HG02642 (cell line): ENCODE measurements around the gene LYZ.

ENCODE experiments used
- ATAC-seq: cut with Tn5 transposase; IDR thresholded peaks from one replicate; pipeline ENCODE4 v1.9.1; 2021; ENCODE audit warnings: mild to moderate bottlenecking; ENCODE audit not compliant: unreplicated experiment, poor library complexity

Gene LYZ

GRCh38 chr12:69368171-69368570 lies 20.0 kb downstream of the LYZ start:
- no peak for ATAC-seq

GRCh38 chr12:69383074-69383473 lies 34.9 kb downstream of the LYZ start:
- ATAC-seq, result no peak

- ATAC-seq, result no peak
These were observed 36.9 kb downstream of the LYZ start for GRCh38 chr12:69385038-69385437.

DNA sequence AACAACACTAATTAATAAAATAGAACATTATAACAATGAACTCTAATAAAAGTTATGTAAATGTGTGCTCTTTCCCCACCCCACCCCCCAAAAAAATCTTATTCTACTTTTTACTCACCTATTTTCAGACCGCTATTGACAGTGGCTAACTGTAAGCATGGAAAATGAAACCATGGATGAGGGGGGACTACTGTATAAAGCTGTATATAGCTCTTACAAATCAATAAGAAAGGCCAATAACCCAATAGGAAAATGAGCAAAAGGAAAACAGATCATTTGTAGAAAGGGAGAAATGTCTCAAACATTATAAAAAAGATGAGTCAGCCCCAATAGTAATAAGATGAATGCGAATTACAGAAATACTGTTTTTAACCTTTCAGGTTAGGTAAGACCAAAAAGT lies 38.7 kb downstream of the LYZ start:
- no peak for ATAC-seq

DNA sequence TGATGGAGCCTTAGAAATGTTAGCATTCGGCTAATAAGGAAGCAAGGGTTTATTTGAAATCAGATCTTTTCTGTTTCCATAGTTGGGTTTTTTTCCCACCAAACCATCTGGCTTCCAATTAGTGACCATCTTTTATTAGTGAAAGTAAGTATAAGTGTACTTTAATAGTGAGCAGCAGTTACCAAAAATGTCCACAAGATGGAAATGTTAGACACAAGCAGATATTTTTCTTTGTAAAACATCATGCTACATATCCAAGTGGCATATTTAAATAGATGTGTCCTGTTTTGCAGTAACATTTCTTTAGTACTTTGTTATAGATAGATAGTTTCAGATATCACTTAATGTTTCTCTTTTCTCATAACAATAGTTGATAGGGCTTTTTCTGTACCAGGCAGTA lies 40.2 kb downstream of the LYZ start:
- peak; percentile 36 for ATAC-seq

- no peak for ATAC-seq
These were observed 41.6 kb downstream of the LYZ start for GRCh38 chr12:69389831-69390230.

DNA sequence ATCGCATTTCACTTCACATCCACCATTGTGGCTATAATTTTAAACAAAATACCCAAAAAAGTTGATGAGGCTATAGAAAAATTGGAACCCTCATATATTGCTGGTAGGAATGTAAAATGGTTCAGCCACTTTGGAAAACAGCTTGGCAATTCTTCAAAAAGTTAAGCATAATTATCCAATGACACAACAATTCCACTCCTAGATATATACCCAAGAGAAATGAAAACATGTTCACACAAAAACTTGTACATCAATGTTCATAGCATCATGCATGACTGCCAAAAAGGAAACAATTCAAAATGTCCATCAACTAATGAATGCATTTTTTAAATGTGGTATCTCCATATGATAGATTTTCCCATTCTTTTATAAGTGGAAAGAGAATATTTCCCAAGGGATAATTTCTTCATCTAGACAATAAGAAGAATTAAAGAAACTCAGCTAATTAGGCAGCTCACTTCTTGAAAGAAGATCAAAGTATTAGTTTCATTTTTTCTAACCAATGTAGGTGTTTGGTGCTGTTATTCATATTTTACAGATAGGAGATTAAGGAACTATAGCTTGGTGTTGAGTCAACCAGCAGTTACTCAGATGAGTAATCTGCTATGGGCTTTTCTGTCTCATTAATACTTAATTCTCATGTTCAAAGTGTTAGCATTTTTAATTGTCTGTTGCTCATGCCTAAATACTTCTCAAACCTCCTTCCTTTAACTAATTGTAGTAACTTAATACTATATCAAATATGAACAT lies 44.2 kb downstream of the LYZ start:
- peak; percentile 81 for ATAC-seq

DNA sequence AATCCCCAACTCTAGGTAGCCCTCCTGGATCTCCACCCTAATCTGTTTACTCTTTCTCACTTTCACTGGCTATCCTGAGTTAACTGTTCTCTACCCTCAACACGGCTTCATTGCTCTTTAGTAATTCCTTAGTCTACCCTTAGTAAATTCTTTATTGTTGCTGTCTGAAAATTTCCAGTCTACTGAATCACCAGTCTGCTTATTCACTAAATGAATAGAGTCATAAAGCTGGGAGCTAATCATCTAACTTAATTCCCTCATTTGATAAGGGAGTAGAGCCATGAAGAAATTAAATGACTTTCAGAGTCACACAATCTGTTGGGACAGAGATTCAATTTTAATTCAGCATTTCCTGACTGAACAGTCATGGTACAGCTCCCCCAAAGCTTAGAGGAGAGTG lies 47.9 kb downstream of the LYZ start:
- no peak for ATAC-seq

DNA sequence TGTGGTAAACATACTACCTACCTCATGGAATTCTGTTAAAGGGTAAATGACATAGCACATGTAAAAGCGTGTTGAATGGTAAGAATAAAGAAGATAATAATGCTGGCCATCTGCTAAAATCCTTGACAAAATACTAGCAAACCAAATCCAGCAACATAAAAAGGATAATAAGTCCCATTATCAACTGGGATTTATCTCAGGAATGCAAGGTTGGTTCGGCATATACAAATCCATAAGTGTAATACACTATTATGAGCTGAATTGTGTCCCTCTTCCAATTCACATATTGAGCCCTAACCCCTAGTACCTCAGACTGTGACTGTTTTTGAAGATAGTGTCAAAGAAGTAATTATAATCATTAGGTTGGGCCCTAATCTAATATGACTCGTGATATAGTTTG lies 48.8 kb downstream of the LYZ start:
- no peak for ATAC-seq

DNA sequence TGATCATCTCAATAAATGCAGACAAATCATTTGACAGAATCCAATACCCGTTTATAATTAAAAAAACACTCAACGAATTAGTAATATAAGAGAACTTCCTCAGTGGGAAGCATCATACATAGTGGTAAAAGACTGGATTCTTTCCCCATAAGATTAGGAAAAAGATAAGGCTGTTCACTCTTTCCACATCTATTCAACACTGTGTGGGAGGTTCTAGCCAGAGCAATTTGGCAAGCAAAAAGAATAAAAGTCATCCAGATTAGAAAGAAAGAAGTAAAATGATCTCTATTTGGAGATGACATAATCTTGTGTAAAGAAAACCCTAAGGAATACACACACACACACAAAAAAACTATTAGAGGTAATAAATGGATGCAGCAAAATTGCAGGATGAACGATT lies 49.8 kb downstream of the LYZ start:
- no peak for ATAC-seq

DNA sequence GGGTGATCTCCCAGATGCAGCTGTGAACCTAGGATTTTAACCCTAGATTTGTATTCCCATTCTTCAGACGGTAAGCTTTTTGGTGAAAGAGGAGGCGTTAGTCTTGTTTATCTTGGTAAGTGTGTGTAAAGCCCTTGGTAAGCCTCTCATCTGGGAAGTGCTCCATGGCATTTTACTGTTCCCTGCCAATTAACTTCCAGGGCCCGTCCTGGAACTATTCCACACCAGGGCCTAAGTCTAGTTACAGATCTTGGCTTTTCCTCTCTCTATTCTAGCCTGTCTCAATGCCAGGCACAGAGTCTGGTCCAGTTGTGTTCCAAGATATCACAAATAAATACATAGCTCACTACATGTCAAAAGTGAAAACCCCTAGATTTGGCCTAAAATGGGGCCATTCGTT lies 53.8 kb downstream of the LYZ start:
- no peak for ATAC-seq
